Left lung (tissue), 10 donors: ENCODE measurements around the gene OR2B6. TPM values are rescaled to one million over a fixed set of nuclear protein-coding genes. Genes with fewer than 3 reads are reported as not detected.
A peak's percentile ranks its signal among the peaks of the same experiment; 100 is the strongest.

Source experiments
- ATAC-seq: fragments of 200-7000 bp; cut with Tn5 transposase; one replicate; pipeline ENCODE4 v1.9.1; 2020; ENCODE audit warnings: moderate library complexity
- DNase-seq, 4 donors: peaks; one replicate each; pipeline ENCODE4 v3.0.0-alpha.2; 2013 to 2020
- H3K27ac ChIP-seq, 2 donors: fragments of 200-600 bp; sonication (generic) in 1 of 2; one replicate each; pipeline versions ENCODE4 v1.5.0 to v1.8.0; 2020 to 2021
- H3K27me3 ChIP-seq, 2 donors: fragments of 200-600 bp; sonication (generic) in 1 of 2; one replicate each; pipeline versions ENCODE4 v1.5.0 to v1.8.0; 2020 to 2021
- H3K36me3 ChIP-seq, 2 donors: fragments of 200-600 bp; sonication (generic) in 1 of 2; one replicate each; pipeline versions ENCODE4 v1.5.0 to v1.8.0; 2020 to 2021
- H3K4me1 ChIP-seq, 2 donors: fragments of 200-600 bp; one replicate each; pipeline ENCODE4 v1.8.0; 2021
- H3K4me3 ChIP-seq, 2 donors: fragments of 200-600 bp; sonication (generic) in 1 of 2; one replicate each; pipeline versions ENCODE4 v1.5.0 to v1.8.0; 2020 to 2021; ENCODE audit warnings: mild to moderate bottlenecking in 1 of 2
- H3K9me3 ChIP-seq, 2 donors: fragments of 200-600 bp; sonication (generic) in 1 of 2; one replicate each; pipeline versions ENCODE4 v1.5.0 to v1.8.0; 2020 to 2021
- CTCF ChIP-seq, 2 donors: fragments of 200-600 bp; sonication (generic) in 1 of 2; IDR thresholded peaks; one replicate each; pipeline versions ENCODE4 v1.5.0 to v1.8.0; 2021; ENCODE audit warnings: antibody characterized with exemption in 2 of 2
- intact Hi-C, 2 donors: fragments of 100-400 bp; cut with DNase I; formaldehyde crosslinking; loops; one replicate each; pipeline versions ENCODE4 v1.11.2 to v1.14.2; 2022
- polyA plus RNA-seq, 6 donors: library from polyadenylated mRNA; unstranded; fragments of 120-200 nt; gene quantifications; one replicate each; pipeline ENCODE4 v1.2.1, GENCODE V29; 2013; ENCODE audit not compliant: insufficient read length in 6 of 6
- total RNA-seq, 2 donors: library from RNA; stranded (reverse); fragmentation: NEBNext Ultra II Directional; extraction: Animal tissue kit (Norgen Biotek cat#: 25700); gene quantifications; one replicate each; pipeline ENCODE4 v1.2.1, GENCODE V29; 2021
- donor health status: DM: no; HTN: yes; CAD: no.
- donor health status: DM: no; HTN: no; CAD: no.

Gene OR2B6
- total and polyA plus RNA-seq, 8 donors = 0.17 to 0.49 (median 0.30) TPM; not detected in 3

DNA sequence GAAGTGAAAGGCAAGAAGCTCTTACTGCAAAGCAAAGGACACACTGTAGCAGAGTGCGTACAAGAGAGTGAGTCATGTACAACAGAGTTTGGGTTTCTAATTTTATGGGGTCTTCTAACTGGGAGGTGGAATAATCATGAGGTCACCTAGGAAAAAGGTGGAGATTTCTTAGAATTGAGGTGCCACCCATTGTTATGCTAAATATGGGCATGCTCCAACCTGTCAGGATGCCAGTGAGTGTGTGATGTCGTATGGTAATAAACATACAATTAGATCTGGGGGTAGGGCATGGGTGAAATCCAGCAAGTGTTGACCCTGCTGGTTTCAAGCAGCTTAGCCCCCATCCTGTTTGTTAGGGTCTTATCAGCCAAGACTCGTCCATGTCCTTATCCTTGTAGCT is 46.6 kb downstream of the OR2B6 start:
- no peak for TF ChIP-seq CTCF (IDR thresholded peaks at IDR 0.05)
- intact Hi-C loops = no loop called here
- ATAC-seq = no peak

GRCh38 chr6:28004350-28005151 is 47.5 kb downstream of the OR2B6 start:
- Histone ChIP-seq H3K36me3 (no peaks in the 10 kb centered on the region), H3K4me3 (no peak overlapping the region), H3K27me3 (peaks cover 0 to 30% of the 10 kb centered on the region in 2 donors), H3K4me1 (no peaks in the 10 kb centered on the region), H3K9me3 (no peaks in the 10 kb centered on the region), H3K27ac (no peak overlapping the region)
- DNase-seq = no peak
- TF ChIP-seq CTCF (IDR thresholded peaks at IDR 0.05) = no peak
- intact Hi-C loops = no loop called here
- ATAC-seq = no peak

More for the DNA sequence above, 46.6 kb downstream of the OR2B6 start:
- Histone ChIP-seq H3K4me1 (no peaks in the 10 kb centered on the region), H3K27ac (no peak overlapping the region), H3K4me3 (no peak overlapping the region), H3K27me3 (peaks cover 0 to 26% of the 10 kb centered on the region in 2 donors), H3K36me3 (no peaks in the 10 kb centered on the region), H3K9me3 (no peaks in the 10 kb centered on the region)
- no peak for DNase-seq

GRCh38 chr6:28005152-28005890 is 48.3 kb downstream of the OR2B6 start:
- Histone ChIP-seq H3K36me3 (no peaks in the 10 kb centered on the region), H3K4me1 (no peaks in the 10 kb centered on the region), H3K4me3 (no peak overlapping the region), H3K27me3 (peaks cover 0 to 31% of the 10 kb centered on the region in 2 donors), H3K27ac (no peak overlapping the region), H3K9me3 (no peaks in the 10 kb centered on the region)
- no peak for TF ChIP-seq CTCF (IDR thresholded peaks at IDR 0.05)
- DNase-seq = peak in 2 of 4 donors; percentile 42 to 57
- no peak for ATAC-seq
- intact Hi-C loops = no loop called here

DNA sequence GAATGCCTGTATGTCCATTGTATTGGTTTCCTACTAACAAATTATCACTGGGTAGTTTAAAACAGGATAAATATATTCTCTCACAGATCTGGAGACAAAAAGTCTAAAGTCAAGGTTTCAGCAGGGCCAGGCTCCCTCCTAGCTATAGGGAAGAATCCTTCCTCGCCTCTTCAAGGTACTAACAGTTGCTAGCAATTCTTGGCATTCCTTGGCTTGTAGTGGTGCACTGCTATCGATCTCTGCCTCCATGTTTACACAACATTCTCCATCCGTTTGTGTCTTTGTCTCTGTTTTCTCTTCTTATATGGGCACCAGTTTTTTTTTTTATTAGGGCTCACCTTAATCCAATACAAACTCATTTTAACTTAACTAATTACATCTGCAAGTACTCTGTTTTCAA is 48.9 kb downstream of the OR2B6 start:
- Histone ChIP-seq H3K36me3 (no peaks in the 10 kb centered on the region), H3K9me3 (no peaks in the 10 kb centered on the region), H3K4me1 (no peaks in the 10 kb centered on the region), H3K27ac (no peak overlapping the region), H3K4me3 (no peak overlapping the region), H3K27me3 (peaks cover 0 to 29% of the 10 kb centered on the region in 2 donors)
- no peak for TF ChIP-seq CTCF (IDR thresholded peaks at IDR 0.05)
- ATAC-seq (no peak), DNase-seq (no peak)
- intact Hi-C loops = no loop called here

Other genes starting within 250 kb of the OR2B6 start
- not detected for gene OR2B2, start 44.8 kb upstream of the OR2B6 start, total RNA-seq
- gene OR2B2, start 44.8 kb upstream of the OR2B6 start, polyA plus RNA-seq = not detected
- gene ZNF165, start 123.3 kb downstream of the OR2B6 start, total RNA-seq = 1 to 10 TPM; 3.4 to 4.2 TPM
- gene ZNF165, start 123.3 kb downstream of the OR2B6 start, polyA plus RNA-seq = 1 to 10 TPM; 2.4 to 3.8 (median 2.9) TPM
- 1 to 10 TPM; 3.0 to 4.6 TPM for gene ZSCAN16, start 167.4 kb downstream of the OR2B6 start, total RNA-seq
- 10 to 100 TPM in 5 of 6 donors, 1 to 10 TPM in 1; 8.9 to 12.0 (median 10.3) TPM for gene ZSCAN16, start 167.4 kb downstream of the OR2B6 start, polyA plus RNA-seq
- 10 to 100 TPM; 14.1 to 15.4 TPM for gene ZKSCAN8, start 184.6 kb downstream of the OR2B6 start, total RNA-seq
- gene ZKSCAN8, start 184.6 kb downstream of the OR2B6 start, polyA plus RNA-seq = 10 to 100 TPM; 40.5 to 50.2 (median 45.6) TPM